ENCODE measurements around the gene TULP4. TPM values are rescaled to one million over a fixed set of nuclear protein-coding genes. Genes with fewer than 3 reads are reported as not detected.
"Not testable (repeated sequence)": the region's sequence is repeated elsewhere in the genome, so short reads cannot be mapped to it uniquely, and the experiment has no call there.

The TULP4 gene
- total RNA-seq, 1 donor from 2014 or later: 86.1 TPM

DNA sequence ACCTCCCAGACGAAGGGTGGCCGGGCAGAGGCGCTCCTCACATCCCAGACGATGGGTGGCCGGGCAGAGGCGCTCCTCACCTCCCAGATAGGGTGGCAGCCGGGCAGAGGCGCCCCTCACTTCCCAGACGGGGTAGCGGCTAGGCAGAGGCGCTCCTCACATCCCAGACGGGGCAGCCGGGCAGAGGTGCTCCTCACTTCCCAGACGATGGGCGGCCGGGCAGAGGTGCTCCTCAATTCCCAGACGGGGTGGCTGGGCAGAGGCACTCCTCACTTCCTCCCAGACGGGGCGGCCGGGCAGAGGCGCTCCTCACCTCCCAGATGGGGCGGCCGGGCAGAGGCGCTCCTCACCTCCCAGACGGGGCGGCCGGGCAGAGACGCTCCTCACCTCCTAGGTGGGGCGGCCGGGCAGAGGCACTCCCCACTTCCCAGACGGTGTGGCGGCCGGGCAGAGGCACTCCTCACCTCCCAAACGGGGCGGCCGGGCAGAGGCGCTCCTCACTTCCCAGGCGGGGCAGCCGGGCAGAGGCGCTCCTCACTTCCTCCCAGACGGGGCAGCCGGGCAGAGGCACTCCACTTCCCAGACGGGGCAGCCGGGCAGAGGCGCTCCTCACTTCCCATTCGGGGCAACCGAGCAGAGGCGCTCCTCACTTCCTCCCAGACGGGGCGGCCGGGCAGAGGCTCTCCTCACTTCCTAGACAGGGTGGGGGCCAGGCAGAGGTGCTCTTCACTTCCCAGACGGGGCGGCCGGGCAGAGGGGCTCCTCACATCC lies 37.4 kb downstream of the TULP4 start:
- ATAC-seq; DNase-seq (ENCODE audit: low spot score); intact Hi-C loops (cut with DNase I): not testable (repeated sequence)

DNA sequence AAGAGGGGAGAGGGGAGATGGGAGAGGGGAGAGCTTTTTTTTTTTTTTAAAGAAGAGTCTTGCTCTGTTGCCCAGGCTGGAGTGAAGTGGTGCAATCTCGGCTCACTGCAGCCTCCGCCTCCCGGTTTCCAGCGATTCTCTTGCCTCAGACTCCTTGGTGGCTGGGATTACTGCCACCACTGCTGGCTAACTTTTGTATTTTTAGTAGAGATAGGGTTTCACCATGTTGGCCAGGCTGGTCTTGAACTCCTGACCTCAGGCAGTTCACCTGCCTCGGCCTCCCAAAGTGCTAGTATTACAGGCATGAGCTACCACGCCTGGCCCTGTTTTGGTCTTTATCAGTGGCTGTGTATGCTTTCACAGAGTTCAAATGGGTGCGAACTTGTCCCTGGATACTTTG lies 38.5 kb downstream of the TULP4 start:
- not testable (repeated sequence) for DNase-seq (ENCODE audit: low spot score)

DNA sequence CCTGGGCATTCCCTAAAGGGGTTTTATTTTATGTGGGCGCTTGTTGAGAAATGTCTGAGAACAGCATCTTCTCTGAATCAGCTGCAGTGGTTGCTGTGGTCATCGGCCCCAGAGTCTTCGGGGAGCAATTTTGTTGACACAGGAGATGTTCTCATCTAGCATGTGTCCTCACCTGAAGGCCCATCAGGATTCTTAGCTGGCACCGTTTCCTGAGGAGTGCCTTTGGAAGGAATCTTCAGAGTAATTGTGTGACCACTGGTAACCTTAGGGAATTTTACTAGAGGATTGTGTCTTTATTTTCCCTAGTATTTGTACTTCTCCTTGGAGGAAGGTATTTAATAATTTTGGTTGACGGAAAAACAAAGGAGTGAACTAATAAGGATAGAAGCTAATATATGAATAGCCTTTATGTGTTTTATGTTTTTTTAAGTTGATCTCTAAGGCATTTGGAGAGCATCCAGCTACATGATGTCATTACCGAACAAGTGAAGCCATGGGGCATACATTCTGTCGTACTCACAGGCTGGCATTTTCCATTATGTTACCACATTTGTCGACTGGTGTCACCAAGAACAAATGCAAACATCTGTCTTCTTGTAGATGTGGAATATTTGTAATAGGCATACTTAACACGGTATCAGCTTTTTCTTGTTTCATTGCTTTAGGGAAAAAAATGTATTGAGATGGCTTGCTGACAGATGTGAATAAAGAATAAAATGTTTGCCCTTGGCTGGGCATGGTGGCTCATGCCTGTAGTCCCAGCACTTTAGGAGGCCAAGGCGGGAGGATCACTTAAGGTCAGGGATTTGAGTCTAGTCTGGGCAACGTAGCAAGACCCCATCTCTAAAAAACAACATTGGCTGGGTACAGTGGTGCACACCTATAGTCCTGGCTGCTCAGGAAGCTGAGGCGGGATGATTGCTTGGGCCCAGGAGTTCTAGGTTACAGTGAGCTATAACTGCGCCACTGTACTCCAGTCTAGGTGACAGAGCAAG lies 41.9 kb downstream of the TULP4 start:
- intact Hi-C loops (cut with DNase I): no loop called here
- DNase-seq (ENCODE audit: low spot score) (no peak), ATAC-seq (no peak)

More for the DNA sequence above, 38.5 kb downstream of the TULP4 start:
- intact Hi-C loops (cut with DNase I); ATAC-seq: not testable (repeated sequence)

DNA sequence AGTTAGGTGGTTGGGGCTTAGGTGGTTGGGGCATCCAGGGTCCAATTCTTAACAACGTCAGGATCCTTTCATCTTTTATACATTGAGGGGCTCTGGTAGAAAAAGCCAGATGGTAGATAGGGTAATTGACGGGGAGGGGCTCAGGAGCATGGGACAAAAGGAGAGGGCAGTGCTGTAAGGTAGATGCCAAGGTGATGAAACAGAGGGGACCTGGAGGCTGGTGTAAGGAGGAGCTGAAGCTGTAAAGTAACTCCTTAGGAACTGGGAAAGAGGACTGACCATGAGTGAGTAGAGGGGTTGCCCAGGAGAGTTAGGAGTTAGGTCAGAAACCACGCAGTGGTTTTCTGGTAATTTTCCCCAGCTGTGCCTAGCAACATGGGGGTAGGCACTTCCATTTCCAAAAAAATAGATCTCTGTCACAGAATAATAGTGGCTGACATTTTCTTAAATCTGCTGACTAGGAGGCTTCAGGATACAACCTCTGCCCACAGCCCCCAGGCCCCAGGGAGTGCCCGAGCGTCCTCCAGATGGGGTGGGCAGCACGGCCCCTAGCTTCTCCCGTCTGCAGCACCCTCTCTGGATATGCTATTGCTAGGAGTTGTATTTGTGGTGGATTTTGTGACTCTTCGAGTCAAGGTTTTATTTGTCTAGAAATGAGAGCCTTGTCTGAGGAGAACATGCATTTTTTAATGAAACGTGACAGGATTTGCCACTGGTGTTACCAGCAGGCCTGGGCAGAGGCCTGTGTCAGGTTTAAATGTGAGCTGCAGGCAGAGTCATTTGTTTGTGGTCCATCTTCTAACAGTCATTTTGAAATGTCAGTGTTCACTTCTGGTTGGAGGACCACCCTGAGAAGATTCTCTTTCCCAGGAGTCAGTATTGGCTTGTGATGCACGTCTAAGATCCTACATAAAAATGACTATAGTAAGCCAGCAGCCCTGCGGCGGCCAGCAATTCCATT lies 44.6 kb downstream of the TULP4 start:
- ATAC-seq (no peak), DNase-seq (ENCODE audit: low spot score) (no peak)
- intact Hi-C loops (cut with DNase I): no loop called here

DNA sequence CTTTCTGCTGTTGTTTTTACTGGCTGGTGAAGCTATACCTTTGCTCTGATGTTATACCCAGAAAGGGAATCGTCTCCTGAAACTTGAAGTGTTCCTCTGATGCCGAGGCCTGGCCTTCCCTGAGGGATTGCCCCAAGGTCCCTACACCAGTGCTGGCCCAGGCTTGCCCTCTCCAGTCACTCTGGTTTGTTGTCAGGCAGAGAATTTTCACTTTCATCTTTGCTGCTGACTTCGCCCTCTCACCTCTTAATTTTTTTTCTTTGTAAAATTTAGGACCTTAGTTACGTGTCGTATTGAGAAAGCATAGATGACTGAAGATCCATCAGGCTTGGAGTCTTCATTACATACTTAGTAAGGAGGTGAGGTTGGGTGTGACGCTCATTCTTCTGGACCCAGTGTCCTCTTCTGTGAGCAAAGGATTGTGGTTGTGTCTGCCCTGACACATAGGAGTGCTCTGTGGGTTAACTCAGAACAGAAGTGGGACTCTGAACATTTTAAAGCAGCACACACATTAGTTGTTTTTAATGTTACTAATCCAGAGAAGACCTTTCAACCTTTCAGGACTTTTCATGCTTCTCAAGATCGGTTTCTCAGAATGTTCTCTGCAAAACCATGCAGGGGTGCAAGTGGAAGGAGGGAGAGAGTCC lies 45.4 kb downstream of the TULP4 start:
- intact Hi-C loops (cut with DNase I): no loop called here
- DNase-seq (ENCODE audit: low spot score) (no peak), ATAC-seq (no peak)

DNA sequence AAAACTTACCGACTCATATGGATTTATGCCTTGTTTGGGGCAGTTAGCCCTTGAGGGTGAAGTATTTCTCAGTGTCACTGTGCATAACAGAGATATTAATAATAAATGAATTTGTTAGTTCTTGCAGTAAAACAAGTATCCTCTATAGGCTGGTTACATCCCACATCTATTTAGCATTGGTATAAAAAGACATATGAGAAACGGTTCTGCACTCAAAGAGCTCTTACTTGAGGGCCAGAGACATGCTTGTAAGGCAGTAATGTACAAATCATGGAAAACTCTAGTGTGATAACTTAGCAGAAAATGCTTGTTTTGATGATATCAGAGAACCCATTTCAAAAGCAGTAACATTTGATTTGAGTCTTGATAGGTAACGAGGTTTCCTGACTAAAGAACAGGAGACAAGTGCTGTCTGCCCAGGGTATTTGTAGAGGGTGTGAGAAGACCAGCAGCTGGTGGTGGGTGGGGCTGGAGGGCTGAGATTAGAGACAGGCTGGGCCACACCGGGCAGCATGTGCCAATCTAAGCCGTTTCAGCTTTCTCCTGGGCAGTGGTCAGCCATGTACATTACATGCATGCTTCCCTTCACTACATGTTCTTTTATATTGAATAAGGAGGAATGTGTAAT lies 46.3 kb downstream of the TULP4 start:
- no peak for DNase-seq (ENCODE audit: low spot score)
- ATAC-seq: no peak
- intact Hi-C loops (cut with DNase I): no loop called here

DNA sequence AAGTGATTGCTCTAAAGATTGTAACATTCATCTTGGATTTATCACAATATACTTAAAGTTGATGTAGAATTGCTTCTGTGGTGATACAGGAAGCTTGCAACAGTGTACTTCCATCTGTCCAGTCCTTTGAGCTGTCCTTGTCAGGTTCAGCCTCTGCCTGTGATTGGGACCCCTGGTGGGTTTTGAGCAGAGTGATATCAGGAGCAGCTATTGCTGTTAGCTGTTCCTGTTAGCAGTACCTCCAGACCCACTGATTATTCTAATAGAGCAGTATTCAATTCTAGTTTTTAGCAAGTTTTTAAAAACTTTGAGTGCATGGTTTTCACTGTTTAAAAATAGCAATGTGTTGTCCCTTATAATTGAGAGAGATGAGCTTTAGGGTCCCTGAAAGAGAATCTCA lies 48.8 kb downstream of the TULP4 start:
- no peak for ATAC-seq
- intact Hi-C loops (cut with DNase I): no loop called here
- no peak for DNase-seq (ENCODE audit: low spot score)

DNA sequence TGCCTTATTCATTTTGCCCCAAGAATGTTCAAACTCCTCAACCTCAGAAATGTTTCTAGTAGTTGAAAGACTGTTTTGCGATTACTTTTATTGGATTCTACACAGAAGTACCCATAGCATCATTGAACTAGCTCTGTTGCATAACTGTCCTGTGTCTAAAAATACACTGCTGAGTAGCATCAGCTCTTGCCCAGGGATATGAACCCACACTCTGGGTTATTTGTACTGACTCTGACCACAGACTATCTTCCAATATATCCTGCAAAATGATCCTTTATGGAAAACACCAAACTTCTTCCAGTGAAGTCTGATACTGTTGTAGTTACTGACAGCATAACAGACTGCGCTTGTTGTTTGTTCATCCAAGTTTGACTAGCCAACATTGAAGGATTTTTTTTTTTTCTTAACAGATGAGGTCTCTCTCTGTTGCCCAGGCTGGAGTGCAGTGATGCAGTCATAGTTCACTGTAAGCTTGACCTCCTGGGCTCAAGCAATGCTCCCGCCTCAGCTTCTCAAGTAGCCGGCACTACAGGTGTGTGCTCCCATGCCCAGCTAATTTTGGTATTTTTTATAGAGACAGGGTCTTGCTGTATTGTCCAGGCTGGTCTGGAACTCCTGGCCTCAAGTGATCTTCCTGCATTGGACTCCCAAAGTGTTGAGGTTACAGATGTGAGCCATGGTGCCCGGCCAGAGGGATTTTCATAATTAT lies 49.9 kb downstream of the TULP4 start:
- intact Hi-C loops (cut with DNase I): no loop called here
- peak; percentile 74 for ATAC-seq
- DNase-seq (ENCODE audit: low spot score): no peak

DNA sequence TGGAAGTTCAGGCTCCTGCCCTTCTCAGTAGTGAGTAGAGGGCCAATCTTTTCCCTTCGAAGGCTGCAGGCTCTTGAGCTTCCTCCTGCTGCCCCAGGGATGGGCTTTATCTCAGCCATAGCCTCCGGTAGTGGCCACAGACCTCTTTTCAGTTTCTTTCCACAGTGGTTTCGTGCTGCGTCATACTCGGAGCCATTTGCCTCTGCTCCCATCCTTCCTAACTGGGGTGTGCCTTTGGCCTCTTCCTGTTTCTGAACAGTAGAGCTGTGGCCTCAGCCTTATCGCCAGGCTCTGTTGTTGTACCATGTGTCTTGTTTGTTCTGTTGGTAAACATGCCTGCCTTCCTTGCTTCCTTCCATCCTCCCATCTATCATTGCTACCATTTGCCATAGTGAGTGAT lies 54.1 kb downstream of the TULP4 start:
- ATAC-seq: no peak
- DNase-seq (ENCODE audit: low spot score): no peak

DNA sequence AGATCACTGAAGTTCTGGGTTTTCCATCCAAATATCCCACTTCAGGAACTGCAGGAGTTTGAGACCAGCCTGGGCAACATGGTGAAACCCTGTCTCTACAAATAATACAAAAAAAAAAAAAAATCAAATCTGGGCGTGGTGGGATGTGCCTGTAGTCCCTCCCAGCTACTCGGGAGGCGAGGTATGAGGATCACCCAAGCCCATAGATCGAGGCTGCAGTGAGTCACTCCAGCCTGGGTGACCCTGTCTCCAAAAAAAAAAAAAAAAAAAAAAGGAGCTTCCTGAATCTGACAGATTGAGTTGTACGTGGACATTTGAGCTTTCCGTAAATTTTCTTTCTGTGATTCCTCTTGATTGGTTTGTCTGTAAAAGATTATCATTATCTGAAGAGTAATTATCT lies 55.6 kb downstream of the TULP4 start:
- ATAC-seq (no peak), DNase-seq (ENCODE audit: low spot score) (no peak)
- intact Hi-C loops (cut with DNase I): no loop called here

More for the DNA sequence above, 54.1 kb downstream of the TULP4 start:
- intact Hi-C loops (cut with DNase I): no loop called here

DNA sequence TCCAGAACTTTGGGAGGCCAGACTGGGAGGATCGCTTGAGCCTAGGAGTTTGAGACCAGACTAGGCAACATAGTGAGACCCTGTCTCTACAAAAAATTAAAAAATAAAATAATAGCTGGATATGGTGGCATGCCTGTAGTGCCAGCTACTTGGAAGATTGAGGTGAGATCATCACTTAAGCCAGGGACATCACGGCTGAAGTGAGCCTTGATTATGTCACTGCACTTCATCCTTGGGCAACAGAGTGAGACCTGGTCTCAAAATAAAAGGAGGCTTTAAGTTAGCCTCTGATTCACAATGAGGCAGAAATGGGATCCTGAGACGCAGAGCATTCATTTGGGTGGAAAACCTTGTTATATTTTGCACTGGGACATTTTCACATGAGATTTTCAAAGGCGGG lies 57.0 kb downstream of the TULP4 start:
- intact Hi-C loops (cut with DNase I): no loop called here
- ATAC-seq: no peak

DNA sequence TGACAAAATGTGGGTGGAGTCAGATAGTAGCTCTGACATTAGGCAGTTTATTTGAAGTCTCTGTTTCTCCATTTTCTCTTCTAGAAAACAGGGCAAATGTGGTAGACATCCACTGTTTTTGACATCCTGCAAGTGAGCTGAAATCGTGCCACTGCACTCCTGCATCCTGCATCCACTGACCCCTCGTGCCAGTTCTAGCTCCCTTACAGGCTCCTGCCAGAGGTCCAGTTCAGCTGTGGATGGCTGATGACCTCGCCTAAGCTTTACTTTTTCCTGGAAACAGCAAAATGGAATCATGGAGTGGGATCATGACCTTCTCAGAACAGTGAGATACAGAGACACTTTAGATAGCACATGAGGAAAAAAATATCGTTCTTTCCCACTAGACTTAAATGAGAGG lies 58.5 kb downstream of the TULP4 start:
- no peak for DNase-seq (ENCODE audit: low spot score)
- no peak for ATAC-seq
- intact Hi-C loops (cut with DNase I): no loop called here

More for the DNA sequence above, 57.0 kb downstream of the TULP4 start:
- DNase-seq (ENCODE audit: low spot score): no peak

DNA sequence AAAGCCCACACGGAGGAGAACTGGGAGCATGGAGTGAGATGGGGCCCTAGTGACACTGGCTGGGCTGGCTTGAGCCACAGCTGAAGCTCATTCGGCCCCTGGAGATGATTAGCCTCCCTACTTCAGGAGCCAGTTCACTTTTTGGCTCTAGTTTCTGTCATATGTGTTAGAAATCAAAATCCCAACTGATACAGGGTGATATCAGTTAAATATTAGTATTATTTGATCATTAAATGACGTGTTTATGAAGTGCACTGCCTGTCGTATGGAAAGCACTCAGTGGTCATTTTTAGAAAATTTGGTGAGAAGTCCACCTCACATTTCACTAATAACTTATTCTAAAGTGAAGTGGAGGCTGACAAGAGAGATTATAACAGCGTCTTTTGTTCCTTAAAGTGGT lies 59.0 kb downstream of the TULP4 start:
- ATAC-seq (no peak), DNase-seq (ENCODE audit: low spot score) (no peak)
- intact Hi-C loops (cut with DNase I): no loop called here

DNA sequence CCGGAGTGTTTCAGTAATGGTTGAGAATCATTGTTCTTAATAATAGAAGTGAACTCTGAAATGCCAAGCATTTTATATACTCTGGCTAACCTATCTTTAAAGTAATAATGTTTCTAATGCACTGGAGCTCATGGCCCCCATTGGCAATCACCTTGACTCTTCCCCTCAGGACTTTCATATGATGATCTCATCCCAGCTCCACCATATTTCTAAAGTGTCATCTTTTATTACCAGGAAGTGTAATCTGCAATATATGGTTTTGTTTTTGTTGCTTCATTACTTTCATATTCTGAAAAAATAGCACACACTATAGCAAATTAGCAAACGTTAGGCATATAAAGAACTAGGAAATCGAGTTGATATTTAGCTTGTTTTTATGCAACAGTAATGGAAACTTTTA lies 60.3 kb downstream of the TULP4 start:
- no peak for DNase-seq (ENCODE audit: low spot score)
- ATAC-seq: no peak
- intact Hi-C loops (cut with DNase I): no loop called here

DNA sequence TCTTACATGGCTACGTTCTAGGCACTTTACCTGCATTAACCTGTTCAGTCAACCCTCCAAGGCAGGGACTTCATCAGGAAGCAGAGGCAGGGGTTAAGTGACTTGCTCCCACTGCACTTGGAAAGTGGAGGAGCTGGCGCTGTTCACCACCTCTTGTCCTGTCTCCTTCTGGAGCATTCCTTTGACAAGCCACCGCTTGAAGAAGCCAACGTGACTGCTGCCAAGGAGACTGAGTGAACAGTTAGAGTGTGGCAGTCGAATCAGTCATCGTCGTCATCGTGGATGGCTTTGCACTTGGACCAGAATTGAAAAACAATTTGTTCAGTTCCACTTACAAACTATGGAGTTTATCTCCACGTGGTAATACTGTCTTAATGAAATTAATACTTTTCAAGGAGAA lies 60.9 kb downstream of the TULP4 start:
- no peak for DNase-seq (ENCODE audit: low spot score)

DNA sequence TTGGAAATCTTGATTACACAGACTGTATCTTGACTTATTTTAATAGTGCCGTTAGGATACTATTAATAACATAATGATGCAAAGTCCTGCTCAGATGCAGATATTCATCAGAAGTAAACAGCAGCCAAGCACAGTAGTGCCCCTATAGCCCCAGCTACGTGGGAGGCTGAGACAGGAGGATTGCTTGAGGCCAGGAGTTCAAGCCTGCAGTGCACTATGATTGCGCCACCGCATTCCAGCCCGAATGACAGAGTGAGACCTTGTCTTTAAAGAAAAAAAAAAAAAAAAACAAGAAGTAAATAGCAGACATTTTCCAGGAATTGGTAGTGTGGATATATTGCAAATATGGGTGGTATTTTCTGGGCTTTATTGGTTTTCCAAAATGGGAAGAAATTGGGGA lies 61.8 kb downstream of the TULP4 start:
- DNase-seq (ENCODE audit: low spot score) (no peak), ATAC-seq (no peak)
- intact Hi-C loops (cut with DNase I): no loop called here

More for the DNA sequence above, 60.9 kb downstream of the TULP4 start:
- ATAC-seq: no peak
- intact Hi-C loops (cut with DNase I): no loop called here

DNA sequence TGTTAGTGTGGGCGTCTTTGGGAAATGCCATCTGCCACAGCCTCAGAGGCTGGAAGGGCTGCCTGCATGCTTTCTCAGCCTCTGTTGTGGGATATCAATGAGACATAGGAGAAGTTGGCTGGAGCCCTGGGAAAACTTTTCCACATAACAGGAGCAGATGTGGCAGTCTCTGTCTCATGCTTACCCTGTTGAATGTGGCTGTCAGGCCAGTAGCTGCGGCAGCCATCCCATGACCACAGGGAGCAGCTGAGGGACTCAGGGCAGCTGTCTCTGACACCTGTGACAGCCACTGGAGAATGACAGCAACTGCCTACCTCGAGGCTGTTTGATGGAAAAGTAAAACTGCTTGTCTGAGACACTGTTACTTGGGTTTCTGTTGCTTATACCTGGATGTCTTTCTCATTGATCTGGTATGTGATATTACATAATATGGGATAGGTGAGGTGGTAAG lies 64.4 kb downstream of the TULP4 start:
- intact Hi-C loops (cut with DNase I): no loop called here
- DNase-seq (ENCODE audit: low spot score): no peak
- no peak for ATAC-seq
